Stomach (tissue), 9 donors: Measurements from ENCODE around the gene PATL1. TPM values are rescaled to one million over a fixed set of nuclear protein-coding genes. Genes with fewer than 3 reads are reported as not detected.
A peak's percentile ranks its signal among the peaks of the same experiment; 100 is the strongest.

ENCODE experiments used
- DNase-seq, 2 donors: peaks; one replicate each; pipeline versions ENCODE4 v3.0.0 to v3.0.0-alpha.2; 2013 to 2019
- H3K27ac ChIP-seq, 5 donors: fragments of 200-600 bp in 4 of 5; sonication (generic) in 4 of 5; one replicate each; pipeline ENCODE4 v1.5.1; 2013 to 2019; ENCODE audit warnings: mild to moderate bottlenecking in 1 of 5, moderate library complexity in 1 of 5
- H3K27me3 ChIP-seq, 3 donors: fragments of 200-600 bp; sonication (generic); one replicate each; pipeline ENCODE4 v1.5.1; 2017 to 2019; ENCODE audit warnings: mixed run types in 1 of 3
- H3K36me3 ChIP-seq, 4 donors: fragments of 200-600 bp; sonication (generic); 1 replicate in 3 of 4; 2 replicates in 1 of 4; pipeline ENCODE4 v1.5.1; 2016 to 2019
- H3K4me1 ChIP-seq, 4 donors: fragments of 200-600 bp; sonication (generic); one replicate each; pipeline ENCODE4 v1.5.1; 2016 to 2019
- H3K4me3 ChIP-seq, 4 donors: fragments of 200-600 bp; sonication (generic) in 3 of 4; one replicate each; pipeline ENCODE4 v1.5.1; 2016 to 2019; ENCODE audit warnings: mild to moderate bottlenecking in 1 of 4
- H3K9me3 ChIP-seq, 4 donors: fragments of 200-600 bp; sonication (generic); one replicate each; pipeline ENCODE4 v1.5.1; 2016 to 2019
- EP300 ChIP-seq: sonication (generic); formaldehyde crosslinking; IDR thresholded peaks from one replicate; pipeline ENCODE4 v1.6.1; 2017; ENCODE audit warnings: antibody characterized with exemption
- POLR2A ChIP-seq, 4 donors: fragments of 450-650 bp; IDR thresholded peaks; one replicate each; pipeline ENCODE4 v1.6.1; 2016; ENCODE audit warnings: antibody characterized with exemption in 4 of 4, control low read depth in 2 of 4, mild to moderate bottlenecking in 1 of 4, moderate library complexity in 1 of 4
- POLR2AphosphoS5 ChIP-seq, 3 donors: sonication (generic); formaldehyde crosslinking; IDR thresholded peaks; one replicate each; pipeline ENCODE4 v1.6.1; 2016; ENCODE audit warnings: antibody characterized with exemption in 3 of 3
- WGBS, 5 donors: extraction: QIAGEN DNeasy Blood & Tissue Kit in 3 of 5; methylation state at CpG; one replicate each; pipeline versions ENCODE4 v1.1.5 to v1.1.7; 2013 to 2018; 5-methylcytosine and 5-hydroxymethylcytosine counted together
- intact Hi-C: fragments of 100-400 bp; cut with DNase I; formaldehyde crosslinking; loops from one replicate; pipeline ENCODE4 v1.15.1; 2023; ENCODE audit warnings: low total_unique reads
- polyA plus RNA-seq, 3 donors: library from polyadenylated mRNA; stranded (reverse); fragments of 200-250 nt; gene quantifications; one replicate each; pipeline ENCODE4 v1.2.3, GENCODE V29; 2013
- small RNA-seq, 4 donors: library from RNA; depleted of rRNA; stranded (forward); fragments of <200 nt; gene quantifications; one replicate each; pipeline ENCODE3, GENCODE V24; 2016
- total RNA-seq, 5 donors: library from RNA; depleted of rRNA; stranded (reverse); fragments of >200 nt; gene quantifications; one replicate each; pipeline versions ENCODE4 v1.1.0 to v1.2.3, GENCODE V29; 2014 to 2016
- TF ChIP-seq, protein P1 (sequence below), 7 experiments: fragments of 450-650 bp in 4 of 7; fragments of 200-600 bp in 3 of 7; sonication (generic) in 3 of 7; IDR thresholded peaks; one replicate each; pipeline ENCODE4 v1.5.1; 2016 to 2019; ENCODE audit warnings: antibody characterized with exemption in 7 of 7, control low read depth in 2 of 7, mild to moderate bottlenecking in 1 of 7
- donor health status: healthy with polysubstance abuse.
- donor health status: Bipolar disorder and iron deficiency.
- donor health status: healthy.

The PATL1 gene
- total and polyA plus RNA-seq, 8 donors = 7.5 to 16.7 (median 10.1) TPM

DNA sequence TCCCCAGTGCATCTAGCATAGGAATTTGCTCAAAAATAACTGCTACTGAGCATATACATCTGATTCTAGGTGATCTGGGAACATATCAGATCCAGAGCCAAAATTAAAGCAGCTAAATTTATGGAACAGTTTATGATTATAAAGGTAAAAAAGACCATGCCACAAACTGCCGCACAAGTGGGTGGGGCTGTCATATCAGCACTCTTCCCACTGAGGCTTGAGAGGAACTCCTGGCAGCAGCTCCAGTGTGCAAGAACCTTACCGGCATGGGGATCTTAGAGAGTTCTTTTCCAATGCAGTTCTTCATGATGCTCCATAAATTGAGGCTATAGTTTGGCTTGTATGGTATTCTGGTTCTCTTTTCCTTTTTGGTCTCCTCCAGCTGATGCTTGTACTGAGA, 68.6 kb downstream of the PATL1 start:
- Histone ChIP-seq H3K27ac (no peak overlapping the region), H3K27me3 (no peaks in the 10 kb centered on the region), H3K4me1 (peaks cover 0 to 24% (median 10%) of the 10 kb centered on the region in 4 donors), H3K9me3 (no peaks in the 10 kb centered on the region), H3K36me3 (peaks cover 69 to 100% (median 100%) of the 10 kb centered on the region in 4 donors), H3K4me3 (no peak overlapping the region)
- DNase-seq = no peak
- WGBS, 5 donors = 61 to 89% (median 70%) methylated on average over 2 of the region's 2 CpGs
- TF ChIP-seq EP300 (no peak), POLR2AphosphoS5 (IDR thresholded peaks at IDR 0.05) (no peak), POLR2A (IDR thresholded peaks at IDR 0.05) (no peak)
- TF ChIP-seq, protein P1, sequence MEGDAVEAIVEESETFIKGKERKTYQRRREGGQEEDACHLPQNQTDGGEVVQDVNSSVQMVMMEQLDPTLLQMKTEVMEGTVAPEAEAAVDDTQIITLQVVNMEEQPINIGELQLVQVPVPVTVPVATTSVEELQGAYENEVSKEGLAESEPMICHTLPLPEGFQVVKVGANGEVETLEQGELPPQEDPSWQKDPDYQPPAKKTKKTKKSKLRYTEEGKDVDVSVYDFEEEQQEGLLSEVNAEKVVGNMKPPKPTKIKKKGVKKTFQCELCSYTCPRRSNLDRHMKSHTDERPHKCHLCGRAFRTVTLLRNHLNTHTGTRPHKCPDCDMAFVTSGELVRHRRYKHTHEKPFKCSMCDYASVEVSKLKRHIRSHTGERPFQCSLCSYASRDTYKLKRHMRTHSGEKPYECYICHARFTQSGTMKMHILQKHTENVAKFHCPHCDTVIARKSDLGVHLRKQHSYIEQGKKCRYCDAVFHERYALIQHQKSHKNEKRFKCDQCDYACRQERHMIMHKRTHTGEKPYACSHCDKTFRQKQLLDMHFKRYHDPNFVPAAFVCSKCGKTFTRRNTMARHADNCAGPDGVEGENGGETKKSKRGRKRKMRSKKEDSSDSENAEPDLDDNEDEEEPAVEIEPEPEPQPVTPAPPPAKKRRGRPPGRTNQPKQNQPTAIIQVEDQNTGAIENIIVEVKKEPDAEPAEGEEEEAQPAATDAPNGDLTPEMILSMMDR (IDR thresholded peaks at IDR 0.05) = no peak
- intact Hi-C loops = no loop called here

GRCh38 chr11:59598961-59599360, 69.9 kb downstream of the PATL1 start:
- Histone ChIP-seq H3K4me3 (no peak overlapping the region), H3K9me3 (no peaks in the 10 kb centered on the region), H3K4me1 (peaks cover 0 to 17% (median 8%) of the 10 kb centered on the region in 4 donors), H3K27ac (no peak overlapping the region), H3K27me3 (no peaks in the 10 kb centered on the region), H3K36me3 (peaks cover 70 to 100% (median 100%) of the 10 kb centered on the region in 4 donors)
- 75 to 92% (median 89%) methylated on average over 1 of the region's 1 CpG for WGBS, 5 donors
- TF ChIP-seq POLR2A (IDR thresholded peaks at IDR 0.05) (no peak), POLR2AphosphoS5 (IDR thresholded peaks at IDR 0.05) (no peak), EP300 (no peak)
- TF ChIP-seq, protein P1 (IDR thresholded peaks at IDR 0.05) = no peak
- intact Hi-C loops = no loop called here
- DNase-seq = peak in 1 of 2 donors; percentile 21

Small RNAs within 50 kb of the gene (small RNA-seq; reads per million reads assigned to genes)
- 0 reads per million in 4 donors for gene MIR3162

Other genes starting within 250 kb of the PATL1 start
- gene OR5A2, start 242.6 kb downstream of the PATL1 start, total RNA-seq = not detected
- gene OR5A2, start 242.6 kb downstream of the PATL1 start, polyA plus RNA-seq = not detected
- gene OR5A1, start 232.6 kb downstream of the PATL1 start, total RNA-seq = not detected
- not detected for gene OR5A1, start 232.6 kb downstream of the PATL1 start, polyA plus RNA-seq
- gene OR4D6, start 212.1 kb downstream of the PATL1 start, total RNA-seq = not detected
- not detected for gene OR4D6, start 212.1 kb downstream of the PATL1 start, polyA plus RNA-seq
- gene OR4D10, start 195.7 kb downstream of the PATL1 start, total RNA-seq = not detected
- gene OR4D10, start 195.7 kb downstream of the PATL1 start, polyA plus RNA-seq = not detected
- not detected for gene OR4D11, start 165.5 kb downstream of the PATL1 start, total RNA-seq
- gene OR4D11, start 165.5 kb downstream of the PATL1 start, polyA plus RNA-seq = not detected
- gene OR4D9, start 157.5 kb downstream of the PATL1 start, total RNA-seq = under 1 TPM in 1 of 5 donors, not detected in 4; under 0.01 TPM
- not detected for gene OR4D9, start 157.5 kb downstream of the PATL1 start, polyA plus RNA-seq
- gene OSBP, start 53.3 kb downstream of the PATL1 start, total RNA-seq = 10 to 100 TPM; 27.2 to 67.9 (median 33.3) TPM
- gene OSBP, start 53.3 kb downstream of the PATL1 start, polyA plus RNA-seq = 10 to 100 TPM; 10.8 to 15.1 (median 14.2) TPM
- gene OR10V1, start 44.8 kb upstream of the PATL1 start, total RNA-seq = not detected
- gene OR10V1, start 44.8 kb upstream of the PATL1 start, polyA plus RNA-seq = not detected
- 100 to 1,000 TPM in 1 of 5 donors, 10 to 100 TPM in 4; 56.2 to 267 (median 67.2) TPM for gene STX3, start 86.3 kb upstream of the PATL1 start, total RNA-seq
- gene STX3, start 86.3 kb upstream of the PATL1 start, polyA plus RNA-seq = 10 to 100 TPM; 14.5 to 44.8 (median 21.7) TPM
- 10 to 100 TPM in 4 of 5 donors, 1 to 10 TPM in 1; 8.8 to 47.2 (median 28.6) TPM for gene MRPL16, start 141.7 kb upstream of the PATL1 start, total RNA-seq
- gene MRPL16, start 141.7 kb upstream of the PATL1 start, polyA plus RNA-seq = 10 to 100 TPM; 51.8 to 65.4 (median 58.0) TPM
- gene CBLIF, start 176.5 kb upstream of the PATL1 start, total RNA-seq = 1,000 to 10,000 TPM in 2 of 5 donors, 100 to 1,000 TPM in 2, 1 to 10 TPM in 1; 2.9 to 2,010 (median 456) TPM
- 100 to 1,000 TPM; 546 to 772 (median 712) TPM for gene CBLIF, start 176.5 kb upstream of the PATL1 start, polyA plus RNA-seq
- 10 to 100 TPM in 2 of 5 donors, 1 to 10 TPM in 1, under 1 TPM in 1, not detected in 1; 0.58 to 77.1 (median 36.2) TPM for gene TCN1, start 197.4 kb upstream of the PATL1 start, total RNA-seq
- gene TCN1, start 197.4 kb upstream of the PATL1 start, polyA plus RNA-seq = 10 to 100 TPM; 14.2 to 48.7 (median 40.8) TPM
- not detected for gene OOSP3, start 209.7 kb upstream of the PATL1 start, total RNA-seq
- gene OOSP3, start 209.7 kb upstream of the PATL1 start, polyA plus RNA-seq = not detected